DMS53 (cell line): ENCODE data around the gene LYRM9.
"Not testable (repeated sequence)": the region's sequence is repeated elsewhere in the genome, so short reads cannot be mapped to it uniquely, and the experiment has no call there.

Source experiments
- DNase-seq: peaks from one replicate; lab custom pipeline; 2025; lab: John Stamatoyannopoulos, UW

The LYRM9 gene

DNA sequence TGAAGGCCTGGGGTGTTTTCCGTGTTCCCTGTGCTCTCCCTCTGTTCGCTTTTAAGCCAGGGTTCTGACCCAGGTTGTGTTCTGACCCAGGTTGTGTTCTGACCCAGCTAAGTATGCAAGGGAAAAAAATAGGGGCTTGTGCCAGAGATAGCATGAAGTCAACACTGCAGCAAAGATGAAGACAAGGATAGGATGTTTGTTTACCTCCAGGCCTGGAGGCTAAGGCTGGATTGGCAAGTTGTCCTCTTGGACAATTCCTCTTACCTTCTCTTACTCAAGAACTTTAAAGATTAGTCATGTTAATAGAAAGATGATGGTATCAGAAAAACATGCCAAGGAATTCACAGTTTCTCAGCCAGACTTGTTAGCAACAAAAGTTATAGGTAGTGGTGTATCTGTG lies 19.4 kb downstream of the LYRM9 start:
- DNase-seq = no peak

GRCh38 chr17:27873211-27873610 lies 20.0 kb downstream of the LYRM9 start:
- no peak for DNase-seq

GRCh38 chr17:27872776-27873175 lies 20.4 kb downstream of the LYRM9 start:
- no peak for DNase-seq

GRCh38 chr17:27871407-27871806 lies 21.8 kb downstream of the LYRM9 start:
- no peak for DNase-seq

DNA sequence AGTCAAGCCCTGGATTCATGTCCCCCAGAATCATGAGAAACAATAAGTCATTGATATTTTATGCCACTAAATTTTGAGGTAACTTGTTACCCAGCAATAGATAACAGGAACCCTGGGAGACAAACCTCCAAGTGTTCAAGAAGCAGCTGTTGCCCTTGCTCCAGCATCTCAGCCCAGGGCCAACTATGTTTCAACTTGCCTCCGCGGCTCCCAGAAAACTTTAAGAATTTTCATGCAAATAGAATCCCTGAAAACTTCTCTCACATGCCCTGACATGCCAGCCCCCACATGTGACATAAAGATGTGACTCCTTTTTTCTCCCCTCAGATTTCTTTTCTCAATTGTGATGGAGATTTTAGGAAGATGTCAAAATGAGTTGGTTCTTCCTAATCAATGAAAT lies 22.8 kb downstream of the LYRM9 start:
- no peak for DNase-seq

GRCh38 chr17:27868565-27868964 lies 24.6 kb downstream of the LYRM9 start:
- peak; percentile 54 for DNase-seq

GRCh38 chr17:27862840-27863239 lies 30.3 kb downstream of the LYRM9 start:
- no peak for DNase-seq

- DNase-seq = peak; percentile 56
Measured at GRCh38 chr17:27862004-27862403, 31.2 kb downstream of the LYRM9 start.

DNA sequence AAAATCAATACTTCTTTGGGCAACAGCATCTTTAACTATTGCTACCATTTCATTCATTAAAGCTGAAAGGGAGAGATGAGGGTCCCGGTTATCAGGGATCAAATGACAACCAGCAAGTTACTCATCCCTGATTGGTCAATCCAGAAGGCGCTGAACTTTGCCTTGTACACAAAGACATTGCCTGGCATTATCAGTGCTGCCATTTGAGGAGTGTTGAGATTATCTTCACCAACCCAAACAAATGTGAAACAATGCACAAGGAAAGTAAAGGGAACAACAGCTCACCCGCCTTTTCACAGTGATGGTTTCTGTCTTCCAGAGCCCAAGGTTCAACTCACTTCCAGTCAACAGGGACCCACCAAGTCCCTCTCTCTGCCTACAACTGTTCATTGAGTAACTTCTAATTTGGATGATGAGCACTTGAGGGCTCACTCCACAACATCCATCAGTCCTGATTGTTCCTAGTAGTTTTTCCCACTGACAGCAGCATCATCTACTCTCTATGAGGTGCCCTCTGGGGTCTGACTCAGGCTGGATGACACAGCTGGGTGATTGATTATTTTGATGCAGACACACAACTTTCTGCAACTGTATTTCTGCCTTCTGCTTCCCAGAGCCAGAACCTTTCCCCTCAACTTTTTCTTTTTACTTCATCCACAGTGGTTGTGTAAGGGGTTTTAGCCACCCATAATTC lies 32.0 kb downstream of the LYRM9 start:
- no peak for DNase-seq

DNA sequence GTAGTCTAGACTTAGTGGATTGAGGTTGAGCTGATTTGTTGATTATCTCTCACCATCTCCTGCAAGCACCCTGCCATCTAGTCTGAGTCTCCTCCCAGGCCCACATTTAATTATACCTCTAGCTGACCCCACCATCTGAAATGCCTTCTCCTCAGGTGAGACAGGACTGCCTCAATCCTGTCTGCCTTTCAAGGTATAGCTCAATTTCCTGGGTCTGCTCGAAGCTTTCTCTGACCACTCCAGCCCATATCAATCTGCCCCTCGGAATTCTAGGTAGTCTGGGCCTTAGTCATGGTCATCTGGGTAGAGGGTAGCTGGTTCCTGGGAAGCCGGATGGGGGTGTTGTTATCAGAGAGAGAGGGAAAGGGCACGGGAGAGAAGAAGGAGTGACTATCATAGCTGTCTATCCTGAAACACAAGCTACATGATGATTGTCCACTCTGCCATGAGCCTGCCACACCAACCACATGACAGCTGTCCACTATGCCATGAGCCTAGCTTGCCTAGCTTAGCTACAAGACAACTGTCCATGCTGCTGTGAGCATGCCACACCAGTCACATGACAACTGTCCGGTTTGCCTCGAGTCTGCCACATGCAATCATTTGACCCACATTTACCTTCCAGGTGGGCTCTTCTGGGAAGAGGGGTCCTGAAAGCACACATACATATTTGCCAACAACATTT lies 34.4 kb downstream of the LYRM9 start:
- no peak for DNase-seq

DNA sequence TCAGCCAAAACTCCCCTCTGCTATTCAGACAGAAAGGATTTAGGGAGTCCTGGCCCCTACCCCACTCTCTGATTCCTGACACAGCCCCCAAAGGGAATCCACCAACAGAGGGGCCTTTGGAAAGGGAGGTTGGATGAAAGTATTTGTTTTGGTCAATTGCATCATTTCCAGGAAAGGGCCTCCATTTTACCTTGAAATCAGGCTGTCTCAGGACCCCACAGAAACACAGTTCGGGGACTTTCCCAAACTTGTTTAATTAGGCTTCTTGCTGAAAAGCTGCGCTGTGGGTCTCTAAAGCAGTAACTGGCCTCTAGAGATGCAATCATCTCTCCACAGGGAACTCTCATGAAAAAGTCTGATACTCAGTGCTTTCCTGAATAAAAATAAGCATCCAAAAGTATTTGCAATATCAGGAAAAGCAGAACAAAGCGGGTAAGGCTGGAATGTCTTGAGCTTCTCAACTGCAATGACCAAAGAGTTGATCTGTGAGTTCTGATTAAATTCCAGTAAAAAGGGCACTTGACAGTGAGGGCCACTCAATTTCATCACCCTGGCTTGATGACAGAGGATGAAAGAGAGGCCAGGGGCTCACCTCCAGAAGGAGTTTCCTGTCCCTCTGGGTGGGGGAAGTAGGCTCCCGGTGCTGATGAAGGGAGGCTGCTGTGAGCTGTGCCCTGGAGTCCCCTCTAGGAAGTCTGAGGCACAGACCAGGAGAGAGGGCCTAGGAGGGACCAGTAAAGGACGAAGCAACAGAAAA lies 36.3 kb downstream of the LYRM9 start:
- DNase-seq = peak; percentile 28

DNA sequence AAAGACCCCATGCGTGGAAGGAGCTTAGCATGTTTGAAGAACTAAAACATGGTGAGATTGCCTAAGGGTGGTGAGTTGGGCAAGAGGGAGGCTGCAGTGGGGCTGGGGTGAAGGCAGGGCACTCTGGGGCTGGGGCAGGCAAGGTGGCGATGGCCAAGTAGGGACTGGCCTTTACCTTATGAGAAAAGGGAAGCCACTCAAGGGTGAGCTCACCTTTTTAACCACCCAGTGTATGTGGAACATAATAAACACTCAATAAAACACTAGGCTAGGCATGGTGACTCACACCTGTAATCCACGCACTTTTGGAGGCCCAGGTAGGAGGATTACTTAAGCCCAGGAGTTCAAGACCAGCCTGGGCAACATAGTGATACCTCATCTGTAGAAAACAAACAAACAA lies 37.7 kb downstream of the LYRM9 start:
- no peak for DNase-seq

GRCh38 chr17:27854163-27854562 lies 39.0 kb downstream of the LYRM9 start:
- no peak for DNase-seq

- DNase-seq = no peak
Measured at GRCh38 chr17:27853091-27853490, 40.1 kb downstream of the LYRM9 start.

DNA sequence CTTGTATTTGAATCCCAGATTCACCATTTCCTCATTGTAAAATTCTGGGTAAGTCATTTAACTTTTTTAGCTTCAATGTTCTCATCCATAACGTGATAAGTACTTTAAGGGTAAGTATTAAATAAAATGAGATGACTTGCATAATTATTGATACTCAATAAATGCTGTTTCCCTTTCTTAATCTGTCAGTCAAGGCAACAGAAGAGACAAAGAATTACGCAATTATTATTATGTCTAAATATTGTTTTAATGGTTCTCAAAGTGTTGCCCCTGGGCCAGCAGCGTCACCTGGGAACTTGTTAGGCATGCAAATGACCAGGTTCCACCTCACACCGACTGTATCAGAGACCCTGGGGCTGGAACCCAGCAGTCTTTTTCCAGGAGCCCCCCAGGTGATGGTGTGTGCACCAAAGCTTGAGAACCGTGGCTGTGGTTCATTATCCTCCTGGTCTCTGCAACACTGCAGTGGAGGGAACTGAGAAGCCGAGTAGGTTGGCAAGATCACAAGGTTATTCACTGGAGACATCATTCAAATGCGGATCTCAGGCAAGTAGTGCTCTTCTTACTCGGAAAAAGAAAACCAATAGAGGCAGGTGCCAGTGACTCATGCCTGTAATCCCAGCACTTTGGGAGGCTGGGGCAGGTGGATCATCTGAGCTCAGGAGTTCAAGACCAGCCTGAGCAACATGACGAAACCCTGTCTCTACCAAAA lies 43.5 kb downstream of the LYRM9 start:
- no peak for DNase-seq

- DNase-seq = peak; percentile 68
Measured at GRCh38 chr17:27848931-27849330, 44.2 kb downstream of the LYRM9 start.

GRCh38 chr17:27846808-27847307 lies 46.3 kb downstream of the LYRM9 start:
- DNase-seq = not testable (repeated sequence)

DNA sequence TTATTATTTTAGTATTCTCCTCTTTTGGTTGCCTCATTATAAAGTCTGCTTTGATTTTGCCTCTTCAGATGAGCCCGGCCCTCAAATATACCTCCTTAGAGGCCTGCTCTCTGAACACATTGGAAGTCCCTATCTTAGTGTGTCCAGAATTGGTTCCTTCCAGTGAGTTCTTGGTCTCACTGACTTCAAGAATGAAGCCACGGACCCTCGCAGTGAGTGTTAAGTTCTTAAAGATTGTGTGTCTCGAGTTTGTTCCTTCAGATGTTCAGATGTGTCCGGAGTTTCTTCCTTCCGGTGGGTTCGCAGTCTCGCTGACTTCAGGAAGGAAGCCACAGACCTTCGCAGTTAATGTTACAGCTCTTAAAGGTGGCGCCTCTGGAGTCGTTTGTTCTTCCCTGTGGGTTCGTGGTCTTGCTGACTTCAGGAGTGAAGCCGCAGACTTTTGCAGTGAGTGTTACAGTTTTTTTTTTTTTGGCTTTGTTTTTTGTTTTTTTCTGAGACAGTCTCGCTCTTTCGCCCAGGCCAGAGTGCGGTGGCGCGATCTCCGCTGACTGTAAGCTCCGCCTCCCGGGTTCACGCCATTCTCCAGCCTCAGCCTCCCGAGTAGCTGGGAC lies 47.0 kb downstream of the LYRM9 start:
- DNase-seq = no peak

DNA sequence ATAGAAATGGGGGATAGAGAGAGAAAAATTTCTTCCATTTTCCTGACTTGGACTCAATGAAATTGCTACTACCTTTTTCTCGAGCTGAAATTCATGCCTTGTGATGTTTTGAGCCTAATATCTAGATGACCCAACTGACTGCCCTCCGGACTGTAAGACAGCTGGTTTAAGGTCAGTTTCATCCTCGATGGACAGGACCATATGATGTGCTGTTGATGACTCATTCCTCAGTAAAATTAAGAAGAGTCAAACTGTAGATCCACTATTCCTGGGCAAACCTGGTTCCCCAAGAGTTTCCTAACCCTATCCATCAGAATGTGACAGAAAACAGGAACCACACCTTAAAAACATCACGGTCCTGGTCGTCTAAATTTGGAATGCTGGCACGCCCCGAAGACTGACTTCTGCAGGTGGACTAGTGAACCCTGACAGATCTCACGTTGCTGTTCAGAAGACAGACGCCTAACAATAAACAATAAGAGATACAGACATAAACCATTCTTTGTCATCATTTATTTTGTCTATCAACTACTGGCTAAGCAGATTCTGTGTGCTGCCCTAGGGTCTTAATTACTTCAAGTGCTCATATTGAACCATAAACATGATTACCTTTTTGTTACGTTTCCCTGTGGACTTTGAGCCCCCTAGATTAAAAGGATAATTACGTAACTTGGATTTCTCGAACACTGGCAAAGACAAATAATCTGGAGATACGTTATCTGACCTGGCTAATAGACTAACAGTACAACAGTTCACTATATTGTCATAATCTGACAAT lies 47.7 kb downstream of the LYRM9 start:
- no peak for DNase-seq

- no peak for DNase-seq
Measured at GRCh38 chr17:27840688-27841087, 52.5 kb downstream of the LYRM9 start.

GRCh38 chr17:27840406-27840678 lies 52.8 kb downstream of the LYRM9 start:
- DNase-seq = not testable (repeated sequence)
